Neural progenitor cell (in vitro differentiated cells): Measurements from ENCODE around the gene MGME1.

Source experiments
- EZH2 ChIP-seq: fragments of 200-600 bp; sonication (generic); IDR thresholded peaks from 2 replicates; pipeline ENCODE4 v1.6.1; 2017; ENCODE audit warnings: antibody characterized with exemption, mild to moderate bottlenecking, moderate library complexity
- TF ChIP-seq, protein P1 (sequence below): fragments of 200-600 bp; sonication (generic); IDR thresholded peaks from 2 replicates; pipeline ENCODE4 v1.5.1; 2017; ENCODE audit warnings: antibody characterized with exemption, mild to moderate bottlenecking

DNA sequence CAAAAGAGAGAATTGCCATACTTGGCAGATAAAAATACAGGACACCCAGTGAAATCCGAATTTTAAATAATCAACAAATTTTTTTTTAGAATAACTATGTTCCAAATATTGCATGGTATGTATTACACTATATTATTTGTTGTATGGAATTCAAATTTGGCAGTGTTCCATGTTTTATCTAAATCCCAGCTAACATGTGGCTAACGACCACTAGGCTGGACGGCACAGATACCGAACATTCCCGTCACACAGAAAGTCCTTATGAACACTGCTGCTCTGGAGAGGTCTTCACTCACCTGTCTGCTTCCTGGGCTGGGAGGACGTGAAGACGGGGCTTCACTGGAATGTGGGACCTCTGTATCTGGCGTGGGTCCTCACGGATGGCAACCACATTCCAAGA lies 33.1 kb upstream of the MGME1 start:
- no peak for TF ChIP-seq EZH2
- TF ChIP-seq, protein P1, sequence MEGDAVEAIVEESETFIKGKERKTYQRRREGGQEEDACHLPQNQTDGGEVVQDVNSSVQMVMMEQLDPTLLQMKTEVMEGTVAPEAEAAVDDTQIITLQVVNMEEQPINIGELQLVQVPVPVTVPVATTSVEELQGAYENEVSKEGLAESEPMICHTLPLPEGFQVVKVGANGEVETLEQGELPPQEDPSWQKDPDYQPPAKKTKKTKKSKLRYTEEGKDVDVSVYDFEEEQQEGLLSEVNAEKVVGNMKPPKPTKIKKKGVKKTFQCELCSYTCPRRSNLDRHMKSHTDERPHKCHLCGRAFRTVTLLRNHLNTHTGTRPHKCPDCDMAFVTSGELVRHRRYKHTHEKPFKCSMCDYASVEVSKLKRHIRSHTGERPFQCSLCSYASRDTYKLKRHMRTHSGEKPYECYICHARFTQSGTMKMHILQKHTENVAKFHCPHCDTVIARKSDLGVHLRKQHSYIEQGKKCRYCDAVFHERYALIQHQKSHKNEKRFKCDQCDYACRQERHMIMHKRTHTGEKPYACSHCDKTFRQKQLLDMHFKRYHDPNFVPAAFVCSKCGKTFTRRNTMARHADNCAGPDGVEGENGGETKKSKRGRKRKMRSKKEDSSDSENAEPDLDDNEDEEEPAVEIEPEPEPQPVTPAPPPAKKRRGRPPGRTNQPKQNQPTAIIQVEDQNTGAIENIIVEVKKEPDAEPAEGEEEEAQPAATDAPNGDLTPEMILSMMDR = no peak
